Kidney (tissue), 14 donors: ENCODE data around the gene PDK3. TPM values are rescaled to one million over a fixed set of nuclear protein-coding genes. Genes with fewer than 3 reads are reported as not detected.

ENCODE experiments used
- DNase-seq, 5 donors: peaks; one replicate each; pipeline ENCODE4 v3.0.0-alpha.2; 2013 to 2020
- FAIRE-seq: peaks from 2 replicates; lab custom pipeline; 2012; peaks lifted over from hg19 to GRCh38; lab: Jason Lieb, UNC
- H3K27ac ChIP-seq, 2 donors: one replicate each; pipeline ENCODE4 v1.7.0; 2013; ENCODE audit warnings: low read depth in 2 of 2, low read length in 2 of 2, inconsistent platforms in 1 of 2
- H3K27me3 ChIP-seq: one replicate; pipeline ENCODE4 v1.7.1; 2013; ENCODE audit warnings: low read length, inconsistent platforms; ENCODE audit not compliant: control insufficient read depth, insufficient read depth
- H3K36me3 ChIP-seq, 3 donors: one replicate each; pipeline versions ENCODE4 v1.7.0 to v1.7.1; 2013; ENCODE audit warnings: low read length in 3 of 3, control low read depth in 1 of 3, inconsistent platforms in 1 of 3; ENCODE audit not compliant: insufficient read depth in 3 of 3, control insufficient read depth in 2 of 3
- H3K4me1 ChIP-seq, 3 donors: one replicate each; pipeline versions ENCODE4 v1.7.0 to v1.7.1; 2013; ENCODE audit warnings: low read length in 3 of 3, inconsistent platforms in 1 of 3, low read depth in 1 of 3; ENCODE audit not compliant: control insufficient read depth in 2 of 3, insufficient read depth in 2 of 3
- H3K4me3 ChIP-seq, 3 donors: one replicate each; pipeline versions ENCODE4 v1.7.0 to v1.8.1; 2013; ENCODE audit warnings: low read length in 3 of 3, control low read depth in 1 of 3, inconsistent platforms in 1 of 3
- H3K9ac ChIP-seq, 3 donors: one replicate each; pipeline versions ENCODE4 v1.7.0 to v1.7.1; 2013; ENCODE audit warnings: low read length in 3 of 3, control low read depth in 1 of 3, inconsistent platforms in 1 of 3
- H3K9me3 ChIP-seq, 3 donors: one replicate each; pipeline versions ENCODE4 v1.7.0 to v1.7.1; 2013; ENCODE audit warnings: low read length in 3 of 3, control low read depth in 1 of 3, inconsistent platforms in 1 of 3; ENCODE audit not compliant: control insufficient read depth in 2 of 3, insufficient read depth in 1 of 3
- intact Hi-C: fragments of 100-400 bp; cut with DNase I; formaldehyde crosslinking; loops from one replicate; pipeline ENCODE4 v1.11.1; 2022
- polyA plus RNA-seq: library from polyadenylated mRNA; stranded (reverse); fragments of 350-450 nt; fragmentation: Illumina TruSeq; extraction: RNeasy Lipid Tissue Mini Kit (QIAGEN cat#74804); gene quantifications from one replicate; pipeline ENCODE4 v1.2.3, GENCODE V29; 2014; ENCODE audit warnings: low read depth, low replicate concordance; ENCODE audit not compliant: insufficient read depth
- total RNA-seq: library from RNA; stranded (reverse); fragmentation: NEBNext Ultra II Directional; extraction: Animal tissue kit (Norgen Biotek cat#: 25700); gene quantifications from one replicate; pipeline ENCODE4 v1.2.1, GENCODE V29; 2021
- TF ChIP-seq, protein P1 (sequence below): IDR thresholded peaks from 3 replicates; pipeline ENCODE4 v1.5.1; 2012; ENCODE audit warnings: mild to moderate bottlenecking, moderate library complexity, borderline replicate concordance; ENCODE audit not compliant: insufficient read depth; ENCODE audit errors: extremely low read depth
- donor health status: control.
- donor health status: control.
- donor health status: control.
- donor health status: control.
- donor health status: control.
- donor health status: DM: yes; HTN: yes; CAD: no.
- donor health status: Normal renal cell carcinoma (clear cell type).

Gene PDK3
- total and polyA plus RNA-seq, 2 donors from 2014 or later = 8.8 to 17.0 TPM

DNA sequence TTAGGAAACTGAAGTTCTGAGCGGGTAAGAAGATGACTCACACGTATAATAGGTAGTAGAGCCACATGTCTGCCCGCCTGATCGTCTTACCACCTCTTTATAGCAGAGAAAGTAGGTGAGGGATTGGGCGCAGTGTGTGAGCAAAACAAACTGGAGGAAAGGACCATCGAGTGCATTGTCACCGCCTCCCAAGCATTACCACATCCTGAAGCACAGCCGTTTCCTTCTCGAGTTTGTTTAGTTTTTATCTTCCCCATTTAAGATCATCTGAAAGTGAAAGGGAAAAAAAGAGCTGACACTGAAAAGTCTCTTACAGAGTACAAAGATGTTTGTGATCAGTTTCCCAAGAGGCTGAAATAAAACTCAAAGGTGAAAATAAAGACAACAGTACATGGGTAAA, 14.8 kb downstream of the PDK3 start:
- intact Hi-C loops = no loop called here
- DNase-seq = no peak
- FAIRE-seq = no peak
- Histone ChIP-seq H3K4me1 (peaks cover 0 to 4% (median 0%) of the 10 kb centered on the region in 3 donors), H3K36me3 (no peaks in the 10 kb centered on the region), H3K27ac (peak overlapping the region in 1 of 2 donors; percentile 37), H3K27me3 (no peaks in the 10 kb centered on the region), H3K9me3 (no peaks in the 10 kb centered on the region), H3K9ac (no peak overlapping the region), H3K4me3 (no peak overlapping the region)
- TF ChIP-seq, protein P1, sequence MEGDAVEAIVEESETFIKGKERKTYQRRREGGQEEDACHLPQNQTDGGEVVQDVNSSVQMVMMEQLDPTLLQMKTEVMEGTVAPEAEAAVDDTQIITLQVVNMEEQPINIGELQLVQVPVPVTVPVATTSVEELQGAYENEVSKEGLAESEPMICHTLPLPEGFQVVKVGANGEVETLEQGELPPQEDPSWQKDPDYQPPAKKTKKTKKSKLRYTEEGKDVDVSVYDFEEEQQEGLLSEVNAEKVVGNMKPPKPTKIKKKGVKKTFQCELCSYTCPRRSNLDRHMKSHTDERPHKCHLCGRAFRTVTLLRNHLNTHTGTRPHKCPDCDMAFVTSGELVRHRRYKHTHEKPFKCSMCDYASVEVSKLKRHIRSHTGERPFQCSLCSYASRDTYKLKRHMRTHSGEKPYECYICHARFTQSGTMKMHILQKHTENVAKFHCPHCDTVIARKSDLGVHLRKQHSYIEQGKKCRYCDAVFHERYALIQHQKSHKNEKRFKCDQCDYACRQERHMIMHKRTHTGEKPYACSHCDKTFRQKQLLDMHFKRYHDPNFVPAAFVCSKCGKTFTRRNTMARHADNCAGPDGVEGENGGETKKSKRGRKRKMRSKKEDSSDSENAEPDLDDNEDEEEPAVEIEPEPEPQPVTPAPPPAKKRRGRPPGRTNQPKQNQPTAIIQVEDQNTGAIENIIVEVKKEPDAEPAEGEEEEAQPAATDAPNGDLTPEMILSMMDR = no peak

DNA sequence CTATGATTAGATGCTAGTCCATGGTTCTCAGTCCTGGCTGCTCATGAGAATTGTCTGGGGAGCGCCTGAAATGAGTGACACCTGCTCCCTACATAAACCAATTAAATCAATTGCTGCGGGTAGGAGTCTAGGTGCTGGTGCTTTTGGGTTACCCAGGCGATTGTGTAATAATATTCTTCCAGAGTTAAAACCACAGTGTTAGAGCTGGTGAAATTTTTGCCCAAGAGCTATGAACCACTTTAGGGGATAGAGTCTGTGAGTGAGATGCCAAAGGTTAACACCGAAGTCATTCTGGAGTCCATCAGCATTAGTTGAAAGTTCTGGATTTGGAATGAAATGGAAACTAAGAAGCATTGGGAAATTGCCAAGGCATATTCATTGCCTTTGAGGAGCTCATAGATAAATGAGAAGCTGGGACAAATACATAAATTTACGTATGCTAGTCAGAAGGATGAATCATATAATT, 15.3 kb downstream of the PDK3 start:
- H3K27me3 ChIP-seq = no peaks in the 10 kb centered on the region
- H3K27ac ChIP-seq = no peak overlapping the region
- DNase-seq (no peak), FAIRE-seq (no peak)
- no peak overlapping the region for H3K9ac ChIP-seq
- no peak overlapping the region for H3K4me3 ChIP-seq
- H3K36me3 ChIP-seq = no peaks in the 10 kb centered on the region
- TF ChIP-seq, protein P1 = no peak
- peaks cover 0 to 4% (median 0%) of the 10 kb centered on the region in 3 donors for H3K4me1 ChIP-seq
- intact Hi-C loops = no loop called here
- no peaks in the 10 kb centered on the region for H3K9me3 ChIP-seq

DNA sequence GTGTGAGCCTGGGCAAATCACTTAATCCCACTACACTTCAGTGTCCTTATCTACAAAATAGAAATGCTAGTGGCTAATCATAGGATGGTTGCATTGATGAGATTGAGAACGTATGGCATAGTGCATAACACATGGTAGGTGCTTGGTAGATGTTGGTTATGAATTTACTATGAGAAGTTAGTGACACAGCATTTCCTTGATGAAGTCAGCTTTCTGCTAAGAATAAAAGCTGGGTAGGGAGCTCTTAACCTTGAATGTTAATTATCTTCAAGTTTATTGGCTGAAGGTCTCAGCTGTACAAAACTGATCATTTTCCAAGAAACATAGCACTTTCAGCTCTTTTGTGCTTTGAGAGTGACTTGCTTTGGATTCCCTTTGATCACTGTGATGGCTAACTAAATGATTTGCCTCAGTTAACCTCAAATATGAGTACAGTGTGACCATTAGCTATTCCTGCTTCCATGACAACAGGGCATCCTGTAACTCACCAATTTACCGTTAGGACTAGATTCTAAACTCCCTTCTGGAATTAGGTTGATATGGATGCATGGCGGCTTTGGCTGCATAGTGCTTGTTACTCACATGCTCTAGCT, 17.8 kb downstream of the PDK3 start:
- no peak overlapping the region for H3K4me3 ChIP-seq
- peaks cover 0 to 4% (median 0%) of the 10 kb centered on the region in 3 donors for H3K4me1 ChIP-seq
- no peaks in the 10 kb centered on the region for H3K36me3 ChIP-seq
- H3K9ac ChIP-seq = no peak overlapping the region
- H3K9me3 ChIP-seq = no peaks in the 10 kb centered on the region
- TF ChIP-seq, protein P1 = no peak
- H3K27ac ChIP-seq = no peak overlapping the region
- FAIRE-seq (no peak), DNase-seq (peak in 2 of 5 donors; percentile 14 to 18)
- intact Hi-C loops = no loop called here
- no peaks in the 10 kb centered on the region for H3K27me3 ChIP-seq
